Glomerular visceral epithelial cell (primary cell): ENCODE data around the gene HEXIM1.

ENCODE experiments used
- DNase-seq: peaks from one replicate; pipeline ENCODE4 v3.0.0-alpha.2; 2016; ENCODE audit errors: extremely low spot score

HEXIM1 gene

GRCh38 chr17:45128989-45129388, 19.3 kb upstream of the HEXIM1 start:
- no peak for DNase-seq

- no peak for DNase-seq
Measured at GRCh38 chr17:45129426-45129939, 18.8 kb upstream of the HEXIM1 start.

GRCh38 chr17:45129940-45130680, 18.2 kb upstream of the HEXIM1 start:
- no peak for DNase-seq

GRCh38 chr17:45130681-45131615, 17.3 kb upstream of the HEXIM1 start:
- no peak for DNase-seq

- DNase-seq = peak; percentile 15
Measured at GRCh38 chr17:45131616-45132319, 16.5 kb upstream of the HEXIM1 start.

- DNase-seq = no peak
Measured at GRCh38 chr17:45132320-45132571, 16.0 kb upstream of the HEXIM1 start, which contains the start of gene PLCD3. Gene PLCD3, minus strand, starts transcription at chr17:45132515. Its CDS starts 105 bp downstream, at chr17:45132410.

- peak; percentile 91 for DNase-seq
Measured at GRCh38 chr17:45132572-45133463, 15.5 kb upstream of the HEXIM1 start.

- DNase-seq = peak; percentile 98
Measured at GRCh38 chr17:45135192-45135977, 12.9 kb upstream of the HEXIM1 start, which contains the start of gene ACBD4. Gene ACBD4, plus strand, starts transcription at chr17:45135687. Its CDS starts 458 bp downstream, at chr17:45136145.

GRCh38 chr17:45135978-45136791, 12.1 kb upstream of the HEXIM1 start:
- no peak for DNase-seq

- DNase-seq = no peak
Measured at GRCh38 chr17:45136846-45137560, 11.3 kb upstream of the HEXIM1 start.

- DNase-seq = no peak
Measured at GRCh38 chr17:45137561-45138305, 10.5 kb upstream of the HEXIM1 start.

GRCh38 chr17:45138911-45139532, 9.3 kb upstream of the HEXIM1 start:
- no peak for DNase-seq

GRCh38 chr17:45139533-45139920, 8.7 kb upstream of the HEXIM1 start:
- DNase-seq = no peak

GRCh38 chr17:45143094-45143670, 5.1 kb upstream of the HEXIM1 start:
- DNase-seq = no peak

- DNase-seq = no peak
Measured at GRCh38 chr17:45143767-45144198, 4.5 kb upstream of the HEXIM1 start.

- no peak for DNase-seq
Measured at GRCh38 chr17:45144199-45145034, 3.9 kb upstream of the HEXIM1 start.
